GM19240 (cell line): ENCODE measurements around the gene SLF2.

Experiments used
- DNase-seq: peaks from one replicate; pipeline ENCODE4 v3.0.0; 2011; ENCODE audit warnings: low spot score; ENCODE audit not compliant: insufficient read length

The SLF2 gene

DNA sequence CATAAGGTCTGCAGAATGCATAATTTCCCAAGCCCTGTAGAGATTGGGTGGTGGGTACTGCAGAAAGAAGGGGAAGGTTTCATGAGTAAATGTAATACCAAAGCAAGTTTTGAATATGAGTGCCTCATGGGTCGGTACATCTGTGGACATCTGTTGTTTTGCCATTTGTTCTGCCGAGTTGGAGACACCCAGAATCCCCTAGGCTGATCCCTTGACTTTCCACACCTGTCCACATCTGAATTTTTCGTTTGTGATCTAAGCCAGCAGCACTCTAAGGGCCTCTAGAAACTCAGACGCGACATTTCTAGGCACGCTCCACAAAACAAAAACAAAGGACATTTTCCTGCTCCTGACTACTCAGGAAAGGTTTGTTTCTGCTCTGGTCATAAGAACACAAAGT is 11.7 kb upstream of the SLF2 start:
- no peak for DNase-seq

DNA sequence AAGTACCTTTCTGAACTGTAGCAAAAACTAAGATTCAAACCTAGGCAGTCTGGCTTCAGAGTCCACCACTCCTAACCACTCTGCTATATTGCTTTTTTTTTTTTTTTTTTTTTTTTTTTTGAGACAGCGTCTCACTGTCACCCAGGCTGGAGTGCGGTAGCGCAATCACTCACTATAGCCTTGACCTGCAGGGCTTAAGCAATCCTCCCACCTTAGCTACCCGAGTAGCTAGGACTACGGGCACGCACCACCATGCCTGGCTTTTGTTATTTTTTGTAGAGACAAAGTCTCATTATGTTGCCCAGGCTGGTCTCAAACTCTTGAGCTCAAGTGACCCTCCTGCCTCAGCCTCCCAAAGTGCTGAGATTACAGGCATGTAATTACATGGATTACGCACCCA is 10.1 kb upstream of the SLF2 start:
- no peak for DNase-seq

DNA sequence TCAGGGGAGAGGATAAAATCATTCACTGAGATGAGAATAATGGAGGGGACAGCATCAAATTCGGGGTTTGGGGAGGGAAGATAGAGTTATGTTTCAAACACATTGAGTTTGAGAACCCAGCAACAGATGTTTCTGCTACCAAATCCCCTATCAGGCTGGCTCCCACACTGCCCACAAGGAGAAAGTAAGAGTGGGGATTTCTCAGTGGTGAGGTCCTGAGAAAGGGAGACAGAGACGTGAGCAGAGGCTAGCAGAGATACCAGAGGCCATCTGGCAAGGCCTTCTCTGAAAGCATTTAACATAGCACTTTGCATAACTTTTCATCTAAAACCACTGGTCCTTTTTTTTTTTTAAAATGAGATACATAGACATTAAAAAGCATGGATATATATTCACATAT is 7.8 kb upstream of the SLF2 start:
- no peak for DNase-seq

DNA sequence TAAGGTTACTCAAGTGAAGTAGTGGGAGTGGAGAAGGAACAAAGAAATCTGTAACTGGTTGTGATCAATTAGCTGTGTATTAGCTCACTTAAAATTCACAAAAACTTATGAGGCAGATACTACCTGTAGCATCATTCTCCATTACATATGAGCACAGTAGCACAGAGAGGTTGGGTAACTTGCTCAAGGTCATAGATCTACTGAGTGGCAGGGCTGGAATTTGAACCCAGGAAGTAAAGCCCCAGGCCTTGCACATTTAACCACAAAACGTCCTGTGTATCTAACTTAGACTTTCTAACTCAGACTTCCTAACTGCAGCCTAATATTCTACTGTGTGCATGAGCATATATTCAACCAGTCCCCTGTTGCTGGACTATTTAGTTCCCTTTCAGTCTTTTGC is 5.6 kb upstream of the SLF2 start:
- DNase-seq = no peak

DNA sequence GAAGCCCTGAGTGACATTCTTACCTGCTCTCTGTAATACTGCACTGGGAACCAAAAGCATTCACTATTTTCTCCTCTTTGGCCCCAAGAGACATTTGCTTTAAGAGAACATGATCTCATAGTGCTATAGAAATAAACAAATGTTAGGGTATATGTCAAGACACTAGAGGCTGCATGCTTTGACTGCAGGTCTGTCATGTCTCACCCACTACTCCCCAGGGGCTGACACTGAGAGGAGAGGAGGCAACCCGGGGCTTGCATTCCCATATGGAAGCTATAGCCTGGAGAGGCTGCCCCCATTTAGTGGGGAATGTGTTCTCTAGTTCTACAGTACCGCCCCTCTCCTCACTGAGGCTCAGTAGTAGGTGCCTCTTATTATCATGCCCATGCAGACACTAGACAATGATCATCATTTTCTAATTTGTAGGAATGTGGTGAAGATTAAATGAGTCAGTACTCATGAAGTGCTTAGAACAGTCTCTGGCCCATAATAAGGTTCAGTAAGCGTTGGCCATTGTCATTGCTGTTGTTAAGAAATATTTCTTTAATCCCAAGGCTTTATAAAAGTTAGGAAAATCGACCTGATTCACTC is 4.9 kb upstream of the SLF2 start:
- DNase-seq = no peak

DNA sequence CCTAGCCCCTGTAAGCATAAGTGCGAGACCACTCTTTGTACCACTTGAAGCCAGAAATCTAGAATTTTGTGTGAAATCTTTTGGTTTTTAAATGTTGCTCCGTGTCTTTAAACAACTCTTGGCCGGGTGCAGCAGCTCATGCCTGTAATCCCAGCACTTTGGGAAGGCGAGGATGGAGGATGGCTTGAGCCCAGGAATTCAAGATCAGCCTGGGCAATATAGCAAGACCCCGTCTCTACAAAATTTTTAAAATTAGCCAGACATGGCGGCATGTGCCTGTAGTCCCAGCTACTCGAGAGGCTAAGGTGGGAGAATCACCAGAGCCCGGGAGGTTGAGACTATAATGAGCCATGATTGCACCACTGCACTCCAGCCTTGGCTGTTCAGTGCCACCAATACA is 4.4 kb upstream of the SLF2 start:
- no peak for DNase-seq

DNA sequence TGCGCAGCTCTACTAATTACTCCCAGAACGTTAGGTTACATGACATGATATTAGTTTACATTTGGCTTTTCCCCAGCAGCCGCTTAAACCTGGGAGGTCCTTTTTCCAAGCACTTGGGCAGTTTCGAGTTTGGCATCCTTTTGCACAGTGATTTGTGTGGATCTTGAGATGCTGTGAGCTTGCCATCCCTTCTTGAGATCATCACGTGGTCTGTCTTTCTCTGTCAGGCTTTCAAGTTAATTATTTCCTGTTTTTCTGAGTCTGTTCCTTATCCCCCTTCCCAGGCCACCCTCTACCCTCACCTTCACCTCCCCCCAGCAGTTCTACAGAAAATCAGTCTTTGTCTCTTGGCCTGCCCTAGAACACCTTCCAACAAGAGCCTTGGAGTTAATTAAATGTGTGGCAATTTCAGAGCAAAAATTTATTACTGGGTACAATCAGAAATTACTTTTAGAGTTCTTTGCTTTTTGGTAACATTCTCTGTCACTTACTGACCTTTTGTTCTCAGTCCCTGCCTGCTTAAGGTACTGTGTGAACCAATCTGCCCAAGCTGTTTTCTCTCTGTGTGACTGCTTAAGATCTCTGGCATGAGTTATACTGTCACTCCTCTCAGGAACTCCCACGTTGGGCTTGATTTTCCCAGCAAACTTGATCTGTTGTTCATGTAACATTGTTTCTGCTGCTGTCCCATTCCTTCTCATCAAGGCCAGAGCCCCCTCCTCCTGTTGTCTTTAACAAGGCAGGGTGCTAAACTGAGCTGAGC is 3.1 kb upstream of the SLF2 start:
- DNase-seq = no peak

DNA sequence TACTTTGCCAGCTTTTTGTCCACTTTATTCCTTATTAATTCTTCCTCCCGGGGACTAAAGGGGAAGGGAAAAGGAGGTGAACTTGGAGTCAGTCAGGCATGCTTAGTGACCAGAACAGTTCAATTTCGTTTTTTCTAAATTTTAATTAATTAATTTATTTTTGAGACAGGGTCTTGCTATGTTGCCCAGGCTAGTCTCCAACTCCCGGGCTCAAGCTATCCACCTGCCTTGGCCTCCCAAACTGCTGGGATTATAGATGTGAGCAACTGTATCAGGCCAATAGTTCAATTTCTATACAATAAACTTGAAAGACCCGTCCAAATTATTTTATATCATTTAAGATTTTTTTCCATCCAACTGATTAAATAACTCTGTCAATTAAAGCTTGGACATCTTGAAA is 1.3 kb upstream of the SLF2 start:
- no peak for DNase-seq

DNA sequence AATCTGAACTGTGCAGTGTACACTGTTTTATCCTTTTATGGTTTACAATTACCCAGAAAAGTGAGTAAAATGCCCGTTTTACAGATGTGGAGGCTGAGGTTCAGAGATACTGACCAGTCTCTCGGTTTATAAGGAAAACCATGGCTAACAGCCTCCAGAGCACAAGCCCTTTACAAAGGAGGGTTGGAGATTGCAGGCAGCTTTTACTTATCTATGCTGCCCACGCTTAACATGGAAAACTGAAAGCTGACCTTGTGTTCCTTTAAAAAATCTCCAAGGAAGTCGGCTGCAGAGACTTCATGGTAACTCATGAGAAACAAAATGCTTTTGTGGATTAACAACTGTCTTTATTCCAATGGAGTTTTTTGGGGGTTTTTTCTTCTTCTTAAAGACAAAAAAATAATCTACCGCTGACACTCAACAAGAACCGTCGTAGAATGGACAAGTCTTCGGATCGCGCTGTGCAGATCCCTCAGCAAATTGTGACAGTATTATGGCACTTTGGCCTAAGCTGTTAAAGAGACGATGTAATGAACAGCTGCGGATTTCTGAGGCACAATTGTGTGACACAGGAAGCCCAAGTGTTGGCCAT is 654 bp upstream of the SLF2 start:
- DNase-seq = no peak

DNA sequence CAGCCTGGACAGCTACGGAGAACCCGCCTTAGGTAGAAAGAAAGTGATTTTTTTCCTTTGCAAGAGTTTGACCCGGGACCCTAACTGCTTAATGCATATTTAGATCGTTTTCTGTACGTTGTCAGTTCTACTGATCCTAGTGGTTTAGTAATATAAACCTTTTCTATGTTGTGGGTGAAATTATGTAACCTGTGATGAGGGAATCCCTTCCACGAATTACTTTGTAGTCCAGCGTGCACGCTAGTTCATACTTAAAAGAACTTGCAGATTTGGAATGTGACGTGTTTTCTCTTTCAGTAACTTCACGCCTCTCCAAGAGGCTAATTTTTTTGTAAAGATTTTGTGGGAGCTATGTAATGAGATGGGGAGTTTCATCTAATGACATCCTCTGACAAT is 705 bp downstream of the SLF2 start:
- no peak for DNase-seq

DNA sequence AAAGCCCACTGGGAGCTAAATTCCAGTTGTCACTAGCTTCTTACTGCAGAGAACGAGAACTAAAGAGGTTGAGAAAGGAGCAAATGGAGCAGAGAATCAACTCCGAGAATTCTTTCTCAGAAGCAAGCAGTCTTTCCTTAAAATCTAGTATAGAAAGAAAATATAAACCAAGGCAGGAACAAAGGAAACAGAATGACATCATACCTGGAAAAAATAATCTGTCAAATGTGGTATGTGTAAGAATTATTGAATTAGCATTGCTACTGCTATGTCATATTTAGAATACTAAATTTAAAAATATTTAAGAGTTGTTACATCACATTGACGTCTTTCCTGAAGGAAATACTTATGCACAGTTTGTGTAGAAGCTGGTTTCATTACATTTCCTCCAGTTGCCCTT is 4.3 kb downstream of the SLF2 start:
- DNase-seq = no peak

DNA sequence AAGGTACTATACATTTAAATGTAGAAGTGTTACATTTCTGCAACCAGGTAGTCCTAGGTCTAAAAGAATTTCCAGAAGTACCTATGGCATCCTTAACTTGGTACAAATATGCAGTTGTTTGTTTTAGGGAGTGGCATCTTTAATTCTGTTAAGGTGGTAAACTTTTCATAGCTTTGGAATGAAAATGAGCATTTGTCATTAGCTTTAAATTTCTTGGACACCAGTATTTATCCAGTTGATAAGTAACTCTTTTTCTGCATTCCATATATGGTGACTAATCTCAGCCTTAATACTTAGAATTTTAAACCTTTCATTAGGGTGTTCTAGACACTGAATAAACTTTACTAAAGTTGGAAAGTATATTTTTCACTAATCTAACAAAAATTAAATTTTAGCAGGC is 10.8 kb downstream of the SLF2 start:
- DNase-seq = no peak

DNA sequence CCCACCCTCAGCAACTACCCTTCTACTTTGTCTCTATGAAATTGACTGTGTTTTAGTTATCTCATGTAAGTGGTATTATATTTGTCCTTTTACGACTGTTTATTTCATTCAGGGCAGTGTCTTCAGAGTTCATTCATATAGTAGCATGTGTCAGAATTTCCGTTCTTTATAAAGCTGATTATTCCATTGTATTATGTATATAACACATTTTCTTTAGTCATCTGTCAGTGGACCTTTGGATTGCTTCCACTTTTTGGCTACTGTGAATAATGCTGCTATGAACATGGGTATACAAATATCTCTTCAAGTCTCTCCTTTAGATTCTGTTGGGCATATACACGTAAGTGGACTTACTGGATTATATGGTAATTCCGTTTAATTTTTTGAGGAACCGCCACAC is 14.5 kb downstream of the SLF2 start:
- no peak for DNase-seq

DNA sequence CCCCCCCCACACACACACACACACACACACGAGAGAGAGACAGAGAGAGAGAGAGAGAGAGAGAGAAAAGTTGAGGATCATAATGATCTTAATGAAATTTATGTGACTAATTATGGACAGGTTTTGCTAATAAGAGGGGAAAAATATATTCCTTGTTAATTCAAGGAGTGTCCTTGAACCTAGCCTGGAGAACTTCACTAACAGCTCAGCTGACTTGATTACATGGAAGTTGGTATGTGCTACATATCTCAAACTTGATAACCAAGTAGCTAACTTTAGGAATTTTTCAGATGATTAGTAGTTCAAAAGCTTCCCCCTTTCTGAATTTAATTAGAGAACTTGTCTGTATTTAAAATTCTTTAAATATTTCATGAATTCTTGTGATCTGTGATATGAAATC is 15.3 kb downstream of the SLF2 start:
- no peak for DNase-seq

DNA sequence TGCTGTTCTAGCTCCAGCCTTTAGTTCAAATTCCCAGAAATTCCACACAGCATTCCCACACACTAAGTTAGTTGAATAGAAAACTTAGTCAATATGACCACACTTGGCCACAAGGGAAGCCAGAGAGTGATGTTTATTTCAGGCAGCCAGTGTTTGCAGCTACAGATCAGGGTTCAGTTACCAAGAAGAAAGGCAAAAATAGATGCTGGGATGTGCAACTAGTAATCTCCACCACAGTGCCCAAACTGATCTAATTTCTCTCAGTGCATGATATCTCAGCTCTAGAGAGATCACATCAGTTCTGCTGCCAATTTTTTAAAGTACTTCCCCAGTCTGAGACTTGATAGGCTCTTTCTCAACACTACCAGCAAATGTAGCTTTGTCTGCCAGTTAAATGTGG is 17.6 kb downstream of the SLF2 start:
- no peak for DNase-seq

DNA sequence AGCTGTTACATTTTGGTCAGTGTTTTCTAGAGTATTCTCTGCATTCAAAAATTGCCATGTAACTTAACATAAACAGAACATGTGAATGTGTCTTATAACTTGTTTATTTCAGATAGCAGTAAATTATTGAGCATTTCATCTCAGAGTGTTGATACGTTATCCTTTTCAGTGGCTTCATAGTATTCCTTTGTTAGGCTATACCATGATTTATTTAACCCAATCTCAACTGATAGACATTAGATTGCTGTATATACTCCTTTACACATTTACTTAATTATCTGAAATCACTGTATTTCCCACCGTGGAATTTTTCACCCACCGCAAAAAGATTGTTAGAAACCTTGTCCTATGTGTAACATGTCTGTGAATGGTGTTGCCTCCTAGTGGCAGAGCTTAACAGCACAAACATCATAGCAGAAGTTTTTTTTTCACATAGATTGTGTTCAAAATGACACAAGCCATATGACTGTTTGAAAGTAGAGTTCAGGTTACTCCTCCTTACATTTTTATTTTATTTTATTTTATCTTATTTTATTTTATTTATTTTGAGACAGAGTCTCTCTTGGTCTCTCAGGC is 21.4 kb downstream of the SLF2 start:
- DNase-seq = no peak

DNA sequence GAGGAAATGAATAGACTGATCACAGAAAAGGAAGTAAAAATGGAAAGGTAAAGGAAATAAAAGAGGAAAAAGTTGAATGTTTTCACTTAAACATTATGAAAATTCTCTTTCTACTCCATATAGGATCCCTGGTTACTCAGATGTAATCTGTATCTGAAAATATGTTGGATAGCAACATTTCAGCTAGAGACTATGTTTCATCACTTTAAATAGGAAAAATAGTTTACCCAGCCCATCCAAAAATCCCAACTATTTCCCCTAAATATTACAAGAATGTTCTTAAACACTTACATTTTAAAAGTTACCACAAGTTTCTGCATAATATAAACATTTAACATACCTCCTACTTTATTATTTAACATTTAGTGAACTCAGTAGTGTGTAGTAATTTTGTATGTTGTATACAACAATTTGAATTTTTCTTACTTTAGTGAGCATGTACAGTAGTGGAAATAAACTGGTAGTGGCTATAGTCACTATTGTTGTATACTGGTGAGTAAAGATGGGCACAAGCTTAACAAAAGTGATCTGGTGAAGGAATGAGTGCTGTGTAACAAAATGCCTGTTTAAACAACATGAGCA is 27.1 kb downstream of the SLF2 start:
- no peak for DNase-seq

DNA sequence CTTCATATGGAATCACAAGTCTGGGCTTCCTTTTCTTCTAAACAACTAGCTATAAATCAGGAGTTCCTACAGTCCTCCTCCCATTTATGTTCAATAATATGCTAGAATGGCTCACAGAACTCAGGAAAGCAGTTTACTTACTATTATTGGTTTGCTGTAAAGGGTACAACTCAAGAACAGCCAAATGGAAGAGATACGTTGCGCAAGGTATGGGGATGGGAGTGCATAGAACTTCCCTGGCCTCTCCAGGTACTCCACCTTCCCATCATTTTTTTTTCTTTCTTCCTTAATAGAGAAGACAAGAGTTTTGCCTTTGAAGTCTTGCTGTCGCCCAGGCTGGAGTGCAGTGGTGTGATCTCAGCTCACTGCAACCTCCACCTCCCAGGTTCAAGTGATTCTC is 29.5 kb downstream of the SLF2 start:
- no peak for DNase-seq

DNA sequence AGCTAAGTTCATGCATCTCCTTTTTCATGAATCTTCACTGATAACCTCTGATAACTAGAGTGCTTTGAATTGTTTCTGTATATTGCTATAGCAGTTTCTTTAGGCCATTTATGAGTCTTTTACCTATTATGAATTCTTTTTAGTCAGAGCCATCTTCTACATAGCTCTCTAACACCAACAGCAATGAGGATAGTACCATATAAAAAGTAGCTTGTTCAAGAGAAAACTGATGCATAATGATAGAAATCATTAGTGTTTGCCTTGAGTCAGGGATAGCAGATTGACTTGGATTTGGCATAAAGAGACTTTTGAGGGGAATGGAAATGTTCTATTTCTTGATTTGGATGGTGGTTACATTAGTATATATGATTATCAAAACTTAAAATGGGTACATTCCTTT is 30.7 kb downstream of the SLF2 start:
- no peak for DNase-seq

DNA sequence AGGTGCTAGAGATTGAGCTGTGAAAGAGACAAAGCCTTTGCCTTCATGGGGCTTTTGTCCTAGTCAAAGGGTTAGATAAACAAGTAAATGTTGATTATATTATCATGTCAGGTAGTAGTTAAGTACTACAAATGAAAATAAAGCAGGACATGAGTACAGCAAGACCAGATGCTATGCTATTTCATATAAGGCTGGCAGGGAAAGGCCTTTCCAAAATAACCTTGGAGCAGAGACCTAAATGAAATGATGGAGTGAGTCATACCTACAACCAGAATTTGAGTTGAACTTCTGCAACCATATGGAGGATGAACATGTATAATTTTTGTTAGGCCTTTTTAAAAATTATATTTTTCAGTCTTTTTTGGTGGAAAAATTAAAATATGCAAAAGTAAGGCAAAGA is 33.0 kb downstream of the SLF2 start:
- no peak for DNase-seq

DNA sequence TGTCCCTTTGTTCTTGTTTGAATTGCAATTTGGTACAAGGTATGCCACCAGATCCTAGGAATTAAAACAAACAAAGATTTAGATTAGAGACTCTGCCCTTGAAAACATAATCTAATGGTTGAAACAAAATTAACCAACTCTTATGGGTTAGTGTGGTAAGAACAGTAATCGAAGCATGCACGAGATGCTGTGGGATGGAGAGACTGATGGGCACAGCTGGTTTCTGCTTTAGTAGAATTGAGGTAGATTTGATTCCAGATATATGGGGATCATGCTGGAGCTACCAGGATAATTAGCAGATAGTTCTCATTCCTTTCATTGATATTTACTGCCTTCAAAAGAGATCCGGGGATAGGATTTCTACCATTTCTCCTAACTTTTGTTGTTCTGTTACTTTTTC is 36.2 kb downstream of the SLF2 start:
- no peak for DNase-seq

DNA sequence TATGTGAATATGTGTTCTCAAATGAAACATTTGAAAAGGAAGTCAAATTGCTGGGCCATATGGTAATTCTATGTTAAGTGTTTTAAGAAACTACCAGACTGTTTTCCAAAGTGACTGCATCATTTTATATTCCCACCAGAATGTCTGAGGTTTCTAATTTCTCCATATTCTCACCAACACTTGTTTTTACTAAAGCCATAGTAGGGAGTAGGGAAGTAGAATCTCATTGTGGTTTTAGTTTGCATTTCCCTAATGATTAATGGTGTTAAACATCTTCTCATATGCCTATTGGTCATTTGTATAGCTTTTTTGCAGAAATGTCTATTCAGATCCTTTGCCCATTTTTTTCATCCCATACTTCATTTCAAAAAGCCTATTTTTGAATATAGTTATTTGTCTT is 47.5 kb downstream of the SLF2 start:
- no peak for DNase-seq
